H54 (cell line): ENCODE data around the gene MEN1.
A peak's percentile ranks its signal among the peaks of the same experiment; 100 is the strongest.

Experiments
- DNase-seq: peaks from one replicate; pipeline ENCODE4 v3.0.0; 2011; ENCODE audit warnings: low spot score, mixed read lengths; ENCODE audit not compliant: insufficient read length
- FAIRE-seq: peaks from 3 replicates; lab custom pipeline; 2011; peaks lifted over from hg19 to GRCh38; lab: Jason Lieb, UNC
- POLR2A ChIP-seq: IDR thresholded peaks from 2 replicates; pipeline ENCODE4 v1.6.1; 2011; ENCODE audit warnings: low read depth, mild to moderate bottlenecking, low read length

MEN1 gene

GRCh38 chr11:64804346-64805210 is 5.8 kb downstream of the MEN1 start:
- FAIRE-seq (no peak), DNase-seq (no peak)
- no peak for TF ChIP-seq POLR2A

GRCh38 chr11:64803846-64804345 is 6.5 kb downstream of the MEN1 start:
- no peak for FAIRE-seq
- TF ChIP-seq POLR2A, result no peak
- peak; percentile 57 for DNase-seq

GRCh38 chr11:64803158-64803845 is 7.0 kb downstream of the MEN1 start, which contains the start of gene MAP4K2:
Gene MAP4K2 (minus strand): TSS chr11:64803214. CDS start chr11:64803149, 65 bp downstream.
- DNase-seq, result peak; percentile 95
- FAIRE-seq, result peak; percentile 15
- TF ChIP-seq POLR2A, result no peak

- no peak for FAIRE-seq
- DNase-seq, result no peak
- peak; percentile 46; the same call in 1 of the 2 replicates for TF ChIP-seq POLR2A
Measured at GRCh38 chr11:64802370-64803157, 7.8 kb downstream of the MEN1 start.

GRCh38 chr11:64801561-64802369 is 8.6 kb downstream of the MEN1 start:
- no peak for DNase-seq
- TF ChIP-seq POLR2A, result no peak
- no peak for FAIRE-seq

GRCh38 chr11:64801158-64801464 is 9.2 kb downstream of the MEN1 start:
- DNase-seq (no peak), FAIRE-seq (no peak)

GRCh38 chr11:64800303-64801157 is 9.8 kb downstream of the MEN1 start:
- DNase-seq (no peak), FAIRE-seq (no peak)
- TF ChIP-seq POLR2A, result no peak

More at GRCh38 chr11:64801158-64801464, 9.2 kb downstream of the MEN1 start:
- no peak for TF ChIP-seq POLR2A

GRCh38 chr11:64799623-64800302 is 10.6 kb downstream of the MEN1 start:
- DNase-seq (no peak), FAIRE-seq (no peak)
- TF ChIP-seq POLR2A, result no peak

GRCh38 chr11:64799256-64799622 is 11.1 kb downstream of the MEN1 start:
- no peak for DNase-seq
- TF ChIP-seq POLR2A, result no peak
- no peak for FAIRE-seq

- FAIRE-seq (no peak), DNase-seq (no peak)
- TF ChIP-seq POLR2A, result no peak
Measured at GRCh38 chr11:64796757-64797541, 13.4 kb downstream of the MEN1 start.
